HG03354 (cell line): ENCODE measurements around the gene BBS1.
"Not testable (repeated sequence)": the region's sequence is repeated elsewhere in the genome, so short reads cannot be mapped to it uniquely, and the experiment has no call there.

ENCODE experiments used
- ATAC-seq: cut with Tn5 transposase; IDR thresholded peaks from one replicate; pipeline ENCODE4 v1.9.1; 2021; ENCODE audit warnings: mild to moderate bottlenecking; ENCODE audit not compliant: unreplicated experiment, poor library complexity, severe bottlenecking

BBS1 gene

DNA sequence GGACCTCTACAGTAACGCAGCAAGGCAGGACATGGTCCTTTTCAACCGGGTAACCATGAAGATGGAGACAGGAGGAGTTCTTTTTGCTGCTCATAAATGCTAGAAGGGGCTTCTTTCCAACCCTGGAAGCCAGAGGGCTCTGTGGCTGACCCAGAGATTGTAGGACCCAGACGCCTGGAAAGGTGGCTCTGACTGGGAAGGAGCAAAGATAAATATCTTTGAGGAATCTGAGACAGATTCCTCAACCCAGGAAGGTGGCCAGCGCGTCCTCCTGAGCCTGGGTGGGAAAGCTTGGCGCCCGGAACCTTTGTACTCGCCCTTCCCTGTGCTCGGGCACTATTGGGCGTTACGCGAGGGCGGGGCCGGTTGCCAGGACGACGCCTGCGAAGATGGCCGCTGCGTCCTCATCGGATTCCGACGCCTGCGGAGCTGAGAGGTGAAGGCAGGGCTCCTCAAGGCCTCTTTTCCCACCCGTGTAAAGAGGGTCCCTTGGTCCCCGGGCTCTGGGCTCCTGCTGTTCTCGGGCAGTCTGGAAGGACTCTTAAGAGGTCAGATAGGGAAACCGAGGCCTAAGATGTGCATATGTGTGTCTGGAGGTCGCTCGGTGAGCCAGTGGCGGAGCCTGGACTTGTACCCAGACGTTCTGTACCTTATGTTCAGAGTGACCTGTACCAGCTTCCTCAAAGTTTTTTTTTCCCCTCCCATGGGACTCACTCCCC lies at the start of gene BBS1:
BBS1 (plus strand) TSS at position 365 of the 719 bp plus-strand sequence; CDS start at position 390, 25 bp downstream.
- ATAC-seq = peak; percentile 79

DNA sequence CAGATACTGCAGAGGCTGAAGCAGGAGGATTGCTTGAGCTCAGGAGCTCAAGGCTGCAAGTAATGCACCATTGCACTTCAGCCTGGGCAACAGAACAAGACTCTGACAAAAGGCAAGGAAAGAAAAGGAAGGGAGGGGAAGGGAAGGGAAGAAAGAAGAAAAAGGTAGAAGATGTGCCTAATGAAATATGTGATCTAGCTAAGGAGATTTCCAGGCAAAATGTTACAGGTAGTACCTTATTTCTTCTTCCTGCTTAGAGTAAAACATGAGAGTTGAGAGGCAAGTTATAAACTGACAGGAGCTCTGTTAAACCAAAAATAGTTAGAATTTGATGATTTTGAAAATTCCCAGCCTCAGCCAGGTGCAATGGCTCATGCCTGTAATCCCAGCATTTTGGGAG lies 48.4 kb upstream of the BBS1 start:
- ATAC-seq = no peak

- ATAC-seq = no peak
Measured at GRCh38 chr11:66462911-66463310, 47.5 kb upstream of the BBS1 start.

GRCh38 chr11:66464116-66464515 lies 46.3 kb upstream of the BBS1 start:
- not testable (repeated sequence) for ATAC-seq

DNA sequence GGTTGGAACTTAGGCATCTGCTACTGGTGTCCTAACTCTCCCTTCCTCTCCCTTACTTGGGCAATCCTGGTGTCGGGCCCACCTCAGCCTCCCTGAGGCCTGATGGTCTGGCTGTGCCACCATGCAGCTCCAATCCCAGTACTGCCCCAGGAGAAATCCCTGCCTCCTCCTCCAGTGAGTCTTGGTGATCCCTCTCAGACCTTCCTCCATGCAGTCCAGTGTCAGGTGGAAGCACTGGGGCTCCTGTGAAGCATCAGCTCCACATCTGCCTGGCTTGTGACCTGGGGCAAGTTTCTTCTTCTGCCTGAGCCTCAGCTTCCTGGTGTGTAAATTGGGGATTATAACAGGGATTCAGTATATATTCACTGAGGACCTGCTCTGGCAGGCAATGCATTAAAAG lies 45.5 kb upstream of the BBS1 start:
- ATAC-seq = no peak

DNA sequence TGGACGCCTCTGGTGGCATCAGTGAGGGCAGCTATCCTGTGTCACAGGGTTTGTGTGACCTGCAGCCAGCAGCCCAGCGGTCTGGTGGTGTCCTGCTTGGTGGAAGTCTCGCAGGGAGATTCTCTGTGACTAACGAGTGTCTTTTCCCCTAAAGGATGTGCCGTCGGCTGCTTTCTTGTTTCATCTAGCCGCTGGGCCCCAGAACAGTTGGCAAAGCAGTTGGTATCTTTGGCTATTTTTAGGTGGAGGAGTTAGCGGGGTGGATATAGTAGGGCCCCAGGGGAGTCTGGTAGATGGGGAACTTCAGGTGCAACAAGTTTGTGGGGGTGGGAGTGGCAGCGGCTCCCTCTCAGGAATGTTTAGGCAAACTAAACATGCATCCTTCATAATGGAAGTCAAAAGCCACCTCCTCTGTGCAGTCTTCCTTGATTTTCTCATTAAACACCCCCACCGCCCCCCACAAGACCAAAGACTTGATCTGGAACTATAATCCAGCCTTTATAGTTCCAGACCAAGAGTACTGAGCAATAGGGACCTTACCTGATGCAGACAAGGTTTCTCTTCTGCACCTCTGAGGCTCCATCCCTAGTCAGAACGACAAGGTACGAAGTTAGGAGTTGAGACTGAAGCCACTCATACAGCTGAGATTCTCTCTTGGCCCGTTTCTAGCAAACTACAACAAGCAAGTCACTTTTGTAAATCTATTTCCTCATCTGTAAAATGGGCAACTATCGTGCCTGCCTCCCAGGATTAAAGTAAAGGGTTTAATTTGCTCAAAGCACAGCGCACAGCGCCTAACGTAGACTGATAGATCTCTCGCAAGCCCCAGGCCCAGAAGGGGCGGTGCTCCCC lies 44.8 kb upstream of the BBS1 start:
- ATAC-seq = no peak

- peak; percentile 75 for ATAC-seq
Measured at GRCh38 chr11:66466225-66467033, 44.0 kb upstream of the BBS1 start, which contains the start of gene PELI3. TSS of gene PELI3 (plus strand) at chr11:66466905. CDS start at chr11:66468129, 1,224 bp downstream.

DNA sequence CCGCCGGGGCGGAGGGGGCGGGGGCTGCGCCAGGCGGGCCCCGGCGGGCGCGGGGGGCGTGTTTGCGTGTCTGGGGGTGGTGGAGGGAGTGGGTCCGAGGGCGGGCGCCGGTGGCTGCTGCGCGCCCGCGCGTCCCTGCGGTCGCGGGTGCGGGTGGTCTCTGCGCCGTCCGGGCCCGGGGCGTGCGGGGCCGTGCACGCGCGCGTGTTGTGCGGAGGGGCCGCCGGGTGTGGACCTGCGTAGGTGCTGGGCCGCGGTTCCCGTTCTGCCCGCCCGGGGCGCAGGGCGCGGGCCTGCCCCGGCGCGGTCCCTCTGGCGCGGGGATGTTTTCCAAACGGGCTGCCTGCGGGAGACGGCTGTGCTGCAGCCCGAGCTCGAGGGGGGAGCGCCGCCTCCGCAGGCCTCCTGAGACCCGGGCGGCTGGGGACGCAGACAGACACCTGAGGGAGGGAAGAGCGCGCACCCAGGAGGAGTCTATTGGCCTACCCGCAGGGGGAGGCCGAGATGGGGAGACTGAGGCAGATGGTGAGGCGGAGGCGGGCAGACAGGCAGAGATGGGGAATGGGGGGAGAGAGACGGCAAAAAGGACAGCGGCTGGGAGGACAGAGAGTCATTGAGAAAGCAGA lies 43.3 kb upstream of the BBS1 start:
- peak; percentile 41 for ATAC-seq

GRCh38 chr11:66467756-66468155 lies 42.7 kb upstream of the BBS1 start:
- ATAC-seq = no peak

DNA sequence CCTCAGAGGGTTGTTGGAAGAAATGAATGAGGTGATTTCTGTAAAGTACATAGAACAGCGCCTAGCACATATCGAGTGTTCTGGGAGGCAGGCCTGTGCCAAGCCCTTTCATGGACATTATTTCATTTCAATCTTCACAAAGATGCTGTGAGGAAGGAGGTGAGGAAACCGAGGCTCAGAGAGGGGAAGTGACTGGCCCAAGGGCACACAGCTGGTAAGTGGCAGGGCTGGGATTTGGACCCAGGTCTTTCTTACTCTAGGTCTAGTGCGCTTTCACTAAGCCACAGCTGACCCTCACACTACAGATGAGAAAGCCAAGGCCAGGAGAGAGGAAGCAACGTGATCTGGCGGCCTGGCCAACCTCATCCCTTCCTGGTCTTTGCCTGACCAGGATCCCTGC lies 41.7 kb upstream of the BBS1 start:
- ATAC-seq = no peak

GRCh38 chr11:66469441-66469840 lies 41.0 kb upstream of the BBS1 start:
- no peak for ATAC-seq

DNA sequence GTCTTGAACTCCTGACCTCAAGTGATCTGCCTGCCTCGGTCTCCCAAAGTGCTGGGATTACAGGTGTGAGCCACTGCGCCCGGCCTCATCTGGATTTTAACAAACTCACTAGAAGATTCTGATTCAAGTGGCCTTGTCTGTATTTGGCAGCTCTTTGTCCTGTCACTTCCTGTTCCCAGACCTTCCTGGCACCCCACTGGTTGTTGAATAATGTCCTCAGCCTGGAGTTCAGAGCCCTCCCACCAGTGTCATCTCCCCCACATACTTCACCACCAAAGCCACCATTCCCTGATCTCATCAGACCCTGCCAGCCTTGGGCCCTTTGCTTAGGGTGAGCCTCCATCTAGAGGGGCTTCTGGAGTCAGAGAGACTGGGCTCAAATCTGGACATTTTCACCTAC lies 40.4 kb upstream of the BBS1 start:
- no peak for ATAC-seq

GRCh38 chr11:66471142-66471541 lies 39.3 kb upstream of the BBS1 start:
- no peak for ATAC-seq

GRCh38 chr11:66472054-66472453 lies 38.4 kb upstream of the BBS1 start:
- ATAC-seq = no peak

DNA sequence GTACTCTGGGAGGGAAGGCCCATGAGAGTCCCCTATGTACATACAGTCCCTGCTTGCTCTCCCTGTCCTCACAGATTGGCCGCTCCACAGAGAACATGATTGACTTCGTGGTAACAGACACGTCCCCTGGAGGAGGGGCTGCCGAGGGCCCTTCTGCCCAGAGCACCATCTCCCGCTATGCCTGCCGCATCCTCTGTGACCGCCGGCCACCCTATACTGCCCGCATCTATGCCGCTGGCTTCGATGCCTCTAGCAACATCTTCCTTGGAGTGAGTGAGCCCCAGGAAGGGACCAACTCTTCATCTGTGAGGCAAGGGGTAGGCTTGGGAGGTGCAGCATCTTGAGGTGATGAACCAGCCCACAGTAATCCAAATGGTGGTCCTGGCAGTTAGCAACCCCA lies 37.3 kb upstream of the BBS1 start:
- ATAC-seq = no peak

DNA sequence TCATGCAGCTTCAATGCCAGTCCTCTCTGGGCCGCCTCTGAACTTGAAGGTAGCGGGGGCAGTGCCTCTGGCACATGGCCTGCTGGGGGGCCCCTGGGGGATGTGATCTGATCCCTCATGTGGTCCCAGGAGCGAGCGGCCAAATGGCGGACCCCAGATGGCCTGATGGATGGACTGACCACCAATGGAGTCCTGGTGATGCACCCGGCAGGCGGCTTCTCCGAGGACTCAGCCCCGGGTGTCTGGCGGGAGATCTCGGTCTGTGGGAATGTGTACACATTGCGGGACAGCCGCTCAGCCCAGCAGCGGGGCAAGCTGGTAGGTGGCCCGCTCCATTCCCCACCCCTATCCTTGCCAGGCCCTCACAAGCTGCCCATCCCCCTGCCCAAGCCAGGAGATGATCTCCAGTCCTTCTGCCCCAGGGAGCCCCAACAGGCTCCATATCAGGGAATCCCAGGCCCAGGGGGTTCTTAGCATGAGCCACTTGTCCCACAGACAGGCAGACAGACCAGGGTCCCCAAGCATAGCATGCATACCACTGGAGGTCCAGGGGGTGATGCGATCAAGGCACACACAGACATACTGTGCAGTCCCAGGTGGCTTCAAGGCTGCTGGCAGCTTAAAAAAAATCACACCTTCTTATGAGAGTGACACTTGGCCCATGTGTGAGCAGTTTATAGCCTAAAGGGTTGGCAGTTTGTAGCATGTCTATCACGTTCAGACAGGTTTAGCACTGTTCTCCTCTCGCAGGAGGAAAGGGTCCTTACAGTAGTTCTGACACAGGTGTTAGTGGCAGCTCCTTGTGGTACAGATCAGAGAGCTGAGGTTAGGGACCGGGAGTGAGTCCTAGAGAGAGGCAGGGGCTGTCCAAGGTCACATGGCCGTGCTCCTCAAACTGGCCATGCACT lies 36.6 kb upstream of the BBS1 start:
- no peak for ATAC-seq

DNA sequence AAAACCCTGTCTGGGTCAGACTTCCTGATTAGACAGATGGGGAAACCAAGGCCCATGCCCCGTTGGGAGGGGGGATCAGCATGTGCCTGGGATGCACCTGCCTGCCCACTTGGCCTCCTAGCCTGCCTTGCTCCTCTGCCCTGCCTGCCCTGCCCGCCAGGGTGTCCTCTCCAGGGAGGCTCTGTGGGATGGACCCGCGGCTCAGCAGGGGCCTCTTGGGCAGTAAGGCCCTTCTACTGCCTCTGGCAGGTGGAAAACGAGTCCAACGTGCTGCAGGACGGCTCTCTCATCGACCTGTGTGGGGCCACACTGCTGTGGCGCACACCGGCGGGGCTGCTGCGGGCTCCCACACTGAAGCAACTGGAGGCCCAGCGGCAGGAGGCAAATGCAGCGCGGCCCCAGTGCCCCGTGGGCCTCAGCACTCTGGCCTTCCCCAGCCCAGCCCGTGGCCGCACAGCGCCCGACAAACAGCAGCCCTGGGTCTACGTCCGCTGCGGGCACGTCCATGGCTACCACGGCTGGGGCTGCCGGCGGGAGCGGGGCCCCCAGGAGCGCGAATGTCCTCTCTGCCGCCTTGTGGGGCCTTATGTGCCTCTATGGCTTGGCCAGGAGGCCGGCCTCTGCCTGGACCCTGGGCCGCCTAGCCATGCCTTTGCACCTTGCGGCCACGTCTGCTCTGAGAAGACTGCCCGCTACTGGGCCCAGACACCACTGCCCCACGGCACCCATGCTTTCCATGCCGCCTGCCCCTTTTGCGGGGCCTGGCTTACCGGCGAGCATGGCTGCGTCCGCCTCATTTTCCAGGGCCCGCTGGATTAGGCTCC lies 34.9 kb upstream of the BBS1 start:
- no peak for ATAC-seq
